Breast epithelium (tissue), 4 donors: Measurements from ENCODE around the gene ATF1. TPM values are rescaled to one million over a fixed set of nuclear protein-coding genes. Genes with fewer than 3 reads are reported as not detected.
A peak's percentile ranks its signal among the peaks of the same experiment; 100 is the strongest.
"Not testable (repeated sequence)": the region's sequence is repeated elsewhere in the genome, so short reads cannot be mapped to it uniquely, and the experiment has no call there.

Experiments used
- DNase-seq, 2 donors: peaks; one replicate each; pipeline ENCODE4 v3.0.0-alpha.2; 2019; ENCODE audit warnings: low spot score in 2 of 2
- H3K27ac ChIP-seq, 2 donors: fragments of 200-600 bp; sonication (generic) in 1 of 2; one replicate each; pipeline ENCODE4 v1.5.1; 2016 to 2019; ENCODE audit warnings: mild to moderate bottlenecking in 1 of 2
- H3K27me3 ChIP-seq, 2 donors: fragments of 200-600 bp; sonication (generic) in 1 of 2; one replicate each; pipeline versions ENCODE4 v1.5.1 to v1.6.0; 2017 to 2019; ENCODE audit warnings: control low read depth in 1 of 2, mild to moderate bottlenecking in 1 of 2
- H3K36me3 ChIP-seq: fragments of 200-600 bp; one replicate; pipeline ENCODE4 v1.5.1; 2019
- H3K4me1 ChIP-seq, 2 donors: fragments of 200-600 bp; sonication (generic); one replicate each; pipeline ENCODE4 v1.5.1; 2016 to 2019; ENCODE audit warnings: control low read depth in 1 of 2
- H3K4me3 ChIP-seq, 3 donors: fragments of 200-600 bp; sonication (generic); 1 replicate in 2 of 3; 2 replicates in 1 of 3; pipeline ENCODE4 v1.5.1; 2016 to 2019; ENCODE audit warnings: mild to moderate bottlenecking in 3 of 3, moderate library complexity in 2 of 3
- H3K9me3 ChIP-seq, 2 donors: fragments of 200-600 bp; sonication (generic) in 1 of 2; one replicate each; pipeline ENCODE4 v1.5.1; 2016 to 2019; ENCODE audit warnings: control low read depth in 1 of 2
- CTCF ChIP-seq, 3 donors: fragments of 450-650 bp; IDR thresholded peaks; one replicate each; pipeline ENCODE4 v1.5.1; 2016 to 2017; ENCODE audit warnings: antibody characterized with exemption in 3 of 3, mild to moderate bottlenecking in 3 of 3, moderate library complexity in 3 of 3
- POLR2A ChIP-seq: fragments of 450-650 bp; IDR thresholded peaks from one replicate; pipeline ENCODE4 v1.6.1; 2016; ENCODE audit warnings: antibody characterized with exemption, mild to moderate bottlenecking, moderate library complexity
- POLR2AphosphoS5 ChIP-seq, 3 donors: sonication (generic); formaldehyde crosslinking; IDR thresholded peaks; one replicate each; pipeline ENCODE4 v1.6.1; 2017; ENCODE audit warnings: antibody characterized with exemption in 3 of 3
- intact Hi-C: fragments of 100-400 bp; cut with DNase I; formaldehyde crosslinking; loops from one replicate; pipeline ENCODE4 v1.15.1; 2023; ENCODE audit warnings: low total_unique reads
- total RNA-seq, 3 donors: library from RNA; depleted of rRNA; stranded (reverse); fragments of >200 nt; gene quantifications; one replicate each; pipeline ENCODE4 v1.1.0, GENCODE V29; 2016

The ATF1 gene
- total RNA-seq, 3 donors from 2014 or later: 22.2 to 32.2 (median 27.2) TPM

- H3K9me3 ChIP-seq: peaks cover 0 to 7% of the 10 kb centered on the region in 2 donors
- no peaks in the 10 kb centered on the region for H3K27me3 ChIP-seq
- H3K4me3 ChIP-seq: no peak overlapping the region
- H3K4me1 ChIP-seq: no peaks in the 10 kb centered on the region
- DNase-seq: peak in 1 of 2 donors; percentile 69
- no peak for TF ChIP-seq POLR2AphosphoS5 (IDR thresholded peaks at IDR 0.05)
- TF ChIP-seq CTCF (IDR thresholded peaks at IDR 0.05): no peak
- no peak for TF ChIP-seq POLR2A
- H3K27ac ChIP-seq: peak overlapping the region; percentile 83
- intact Hi-C loops: no loop called here
- H3K36me3 ChIP-seq: no peaks in the 10 kb centered on the region
These were observed 64.2 kb downstream of the ATF1 start for GRCh38 chr12:50828121-50828520.

DNA sequence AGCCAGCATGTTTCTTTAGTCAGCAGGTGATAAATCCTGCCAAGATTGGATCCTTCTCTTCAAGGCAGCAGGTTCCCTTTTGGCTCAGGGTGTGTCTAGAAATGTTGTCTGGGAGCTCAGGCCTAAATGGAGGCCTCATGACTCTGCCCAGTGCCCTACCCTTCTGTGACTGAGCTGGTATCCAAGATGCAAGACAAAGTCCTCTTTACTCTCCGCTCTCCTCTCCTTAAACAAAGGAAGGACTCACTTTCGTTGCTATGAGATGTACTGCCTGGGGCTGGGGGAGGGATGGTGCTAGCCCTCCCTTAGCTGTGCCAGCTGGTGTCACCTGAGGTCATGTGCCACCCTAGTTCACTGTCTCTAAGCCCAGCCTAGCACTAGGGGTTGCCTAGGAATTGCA, 65.0 kb downstream of the ATF1 start:
- intact Hi-C loops: no loop called here
- Histone ChIP-seq H3K4me1 (no peaks in the 10 kb centered on the region), H3K27me3 (no peaks in the 10 kb centered on the region), H3K4me3 (no peak overlapping the region), H3K9me3 (peaks cover 0 to 14% of the 10 kb centered on the region in 2 donors), H3K36me3 (no peaks in the 10 kb centered on the region), H3K27ac (peak overlapping the region; percentile 83)
- DNase-seq: no peak
- no peak for TF ChIP-seq POLR2AphosphoS5 (IDR thresholded peaks at IDR 0.05)
- no peak for TF ChIP-seq POLR2A
- TF ChIP-seq CTCF (IDR thresholded peaks at IDR 0.05): no peak

DNA sequence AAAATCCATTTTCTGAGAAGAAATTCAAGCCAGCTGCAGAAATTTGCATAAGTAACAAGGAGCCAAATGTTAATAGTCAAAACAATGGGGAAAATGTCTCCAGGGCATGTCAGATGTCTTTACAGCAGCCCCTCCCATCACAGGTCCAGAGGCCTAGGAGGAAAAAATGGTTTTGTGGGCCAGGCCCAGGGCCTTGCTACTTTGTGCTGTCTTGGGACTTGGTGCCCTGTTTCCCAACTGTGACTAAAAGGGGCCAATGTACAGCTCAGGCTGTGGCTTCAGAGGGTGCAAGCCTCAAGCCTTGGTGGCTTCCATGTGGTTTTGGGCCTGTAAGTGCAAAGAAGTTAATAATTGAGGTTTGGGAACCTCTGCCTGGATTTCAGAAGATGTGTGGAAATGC, 69.9 kb downstream of the ATF1 start:
- H3K27ac ChIP-seq, DNase-seq, H3K4me3 ChIP-seq, intact Hi-C loops, H3K27me3 ChIP-seq, H3K4me1 ChIP-seq, H3K36me3 ChIP-seq: not testable (repeated sequence)
- H3K9me3 ChIP-seq: peaks cover 0 to 16% of the 10 kb centered on the region in 2 donors

GRCh38 chr12:50839042-50839441, 75.1 kb downstream of the ATF1 start:
- Histone ChIP-seq H3K27me3 (no peaks in the 10 kb centered on the region), H3K27ac (no peak overlapping the region), H3K36me3 (no peaks in the 10 kb centered on the region), H3K4me1 (no peaks in the 10 kb centered on the region), H3K9me3 (peaks cover 0 to 10% of the 10 kb centered on the region in 2 donors), H3K4me3 (no peak overlapping the region)
- DNase-seq: no peak
- intact Hi-C loops: no loop called here
- TF ChIP-seq POLR2AphosphoS5 (IDR thresholded peaks at IDR 0.05) (no peak), POLR2A (no peak), CTCF (IDR thresholded peaks at IDR 0.05) (no peak)

DNA sequence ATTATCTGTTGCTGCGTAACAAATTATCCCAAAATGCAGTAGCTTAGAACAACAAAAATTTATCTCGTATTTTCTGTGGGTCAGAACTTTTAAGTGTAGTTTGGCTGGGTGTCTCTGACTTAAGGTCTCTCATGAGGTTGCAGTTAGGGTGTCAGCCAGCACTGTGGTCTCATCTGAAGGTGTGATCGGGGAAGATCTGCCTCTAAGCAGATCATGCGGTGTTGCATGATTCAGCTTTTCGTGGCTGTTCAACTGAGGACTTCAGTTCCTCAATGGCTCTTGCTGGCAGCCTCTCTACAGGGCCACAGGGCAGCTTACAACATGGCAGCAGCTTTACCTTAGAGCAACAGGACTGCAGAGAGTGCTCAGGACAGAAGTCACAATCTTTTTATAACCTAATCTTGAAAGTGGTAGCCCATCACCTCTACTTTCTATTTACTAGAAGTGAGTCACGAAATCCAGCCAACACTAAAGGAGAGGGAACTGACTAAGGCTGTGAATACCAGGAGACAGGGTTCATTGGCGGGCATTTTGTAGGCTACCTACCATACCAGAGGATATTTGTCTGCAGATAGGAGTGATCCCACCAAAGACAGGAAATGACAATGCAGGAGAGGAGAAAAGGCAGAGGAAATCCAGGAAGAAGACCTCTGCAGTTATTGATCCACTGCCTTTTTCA, 77.0 kb downstream of the ATF1 start:
- Histone ChIP-seq H3K4me1 (no peaks in the 10 kb centered on the region), H3K9me3 (peaks cover 0 to 10% of the 10 kb centered on the region in 2 donors), H3K27me3 (no peaks in the 10 kb centered on the region), H3K36me3 (no peaks in the 10 kb centered on the region), H3K4me3 (no peak overlapping the region), H3K27ac (no peak overlapping the region)
- no peak for TF ChIP-seq POLR2A
- DNase-seq: no peak
- intact Hi-C loops: no loop called here

GRCh38 chr12:50841716-50842531, 78.0 kb downstream of the ATF1 start:
- Histone ChIP-seq H3K4me3 (peak overlapping the region in 2 of 3 donors; percentile 50 to 61), H3K27me3 (no peaks in the 10 kb centered on the region), H3K4me1 (no peaks in the 10 kb centered on the region), H3K36me3 (no peaks in the 10 kb centered on the region), H3K27ac (peak overlapping the region; percentile 88 to 89), H3K9me3 (peaks cover 0 to 10% of the 10 kb centered on the region in 2 donors)
- intact Hi-C loops: no loop called here
- DNase-seq: no peak
- no peak for TF ChIP-seq POLR2A
- TF ChIP-seq POLR2AphosphoS5 (IDR thresholded peaks at IDR 0.05): no peak
- no peak for TF ChIP-seq CTCF (IDR thresholded peaks at IDR 0.05)
